Left lung (tissue), 10 donors: ENCODE measurements around the gene PKD1. TPM values are rescaled to one million over a fixed set of nuclear protein-coding genes. Genes with fewer than 3 reads are reported as not detected.
A peak's percentile ranks its signal among the peaks of the same experiment; 100 is the strongest.
"Not testable (repeated sequence)": the region's sequence is repeated elsewhere in the genome, so short reads cannot be mapped to it uniquely, and the experiment has no call there.

Experiments used
- ATAC-seq: fragments of 200-7000 bp; cut with Tn5 transposase; one replicate; pipeline ENCODE4 v1.9.1; 2020; ENCODE audit warnings: moderate library complexity
- DNase-seq, 4 donors: peaks; one replicate each; pipeline ENCODE4 v3.0.0-alpha.2; 2013 to 2020
- H3K27ac ChIP-seq, 2 donors: fragments of 200-600 bp; sonication (generic) in 1 of 2; one replicate each; pipeline versions ENCODE4 v1.5.0 to v1.8.0; 2020 to 2021
- H3K27me3 ChIP-seq, 2 donors: fragments of 200-600 bp; sonication (generic) in 1 of 2; one replicate each; pipeline versions ENCODE4 v1.5.0 to v1.8.0; 2020 to 2021
- H3K36me3 ChIP-seq, 2 donors: fragments of 200-600 bp; sonication (generic) in 1 of 2; one replicate each; pipeline versions ENCODE4 v1.5.0 to v1.8.0; 2020 to 2021
- H3K4me1 ChIP-seq, 2 donors: fragments of 200-600 bp; one replicate each; pipeline ENCODE4 v1.8.0; 2021
- H3K4me3 ChIP-seq, 2 donors: fragments of 200-600 bp; sonication (generic) in 1 of 2; one replicate each; pipeline versions ENCODE4 v1.5.0 to v1.8.0; 2020 to 2021; ENCODE audit warnings: mild to moderate bottlenecking in 1 of 2
- H3K9me3 ChIP-seq, 2 donors: fragments of 200-600 bp; sonication (generic) in 1 of 2; one replicate each; pipeline versions ENCODE4 v1.5.0 to v1.8.0; 2020 to 2021
- intact Hi-C, 2 donors: fragments of 100-400 bp; cut with DNase I; formaldehyde crosslinking; loops; one replicate each; pipeline versions ENCODE4 v1.11.2 to v1.14.2; 2022
- polyA plus RNA-seq, 6 donors: library from polyadenylated mRNA; unstranded; fragments of 120-200 nt; gene quantifications; one replicate each; pipeline ENCODE4 v1.2.1, GENCODE V29; 2013; ENCODE audit not compliant: insufficient read length in 6 of 6
- total RNA-seq, 2 donors: library from RNA; stranded (reverse); fragmentation: NEBNext Ultra II Directional; extraction: Animal tissue kit (Norgen Biotek cat#: 25700); gene quantifications; one replicate each; pipeline ENCODE4 v1.2.1, GENCODE V29; 2021
- donor health status: DM: no; HTN: yes; CAD: no.
- donor health status: DM: no; HTN: no; CAD: no.

Gene PKD1
- total and polyA plus RNA-seq, 8 donors = 63.2 to 165 (median 101) TPM

- not testable (repeated sequence) for H3K9me3 ChIP-seq
- peak in 1 of 4 donors; percentile 53 for DNase-seq
These were observed 7.9 kb downstream of the PKD1 start for GRCh38 chr16:2127630-2128280.

GRCh38 chr16:2126928-2127556 lies 8.7 kb downstream of the PKD1 start:
- DNase-seq, H3K4me3 ChIP-seq, H3K9me3 ChIP-seq, H3K36me3 ChIP-seq, ATAC-seq, intact Hi-C loops: not testable (repeated sequence)
- H3K27ac ChIP-seq = peak overlapping the region; percentile 53 to 82
- peaks cover 0 to 10% of the 10 kb centered on the region in 2 donors for H3K27me3 ChIP-seq
- H3K4me1 ChIP-seq = peaks cover 24 to 44% of the 10 kb centered on the region in 2 donors

More at GRCh38 chr16:2127630-2128280, 7.9 kb downstream of the PKD1 start:
- Histone ChIP-seq H3K27me3 (peaks cover 0 to 10% of the 10 kb centered on the region in 2 donors), H3K4me1 (peaks cover 24 to 44% of the 10 kb centered on the region in 2 donors), H3K27ac (peak overlapping the region; percentile 53 to 82)
- H3K36me3 ChIP-seq, H3K4me3 ChIP-seq, intact Hi-C loops: not testable (repeated sequence)
- peak; percentile 15 for ATAC-seq

DNA sequence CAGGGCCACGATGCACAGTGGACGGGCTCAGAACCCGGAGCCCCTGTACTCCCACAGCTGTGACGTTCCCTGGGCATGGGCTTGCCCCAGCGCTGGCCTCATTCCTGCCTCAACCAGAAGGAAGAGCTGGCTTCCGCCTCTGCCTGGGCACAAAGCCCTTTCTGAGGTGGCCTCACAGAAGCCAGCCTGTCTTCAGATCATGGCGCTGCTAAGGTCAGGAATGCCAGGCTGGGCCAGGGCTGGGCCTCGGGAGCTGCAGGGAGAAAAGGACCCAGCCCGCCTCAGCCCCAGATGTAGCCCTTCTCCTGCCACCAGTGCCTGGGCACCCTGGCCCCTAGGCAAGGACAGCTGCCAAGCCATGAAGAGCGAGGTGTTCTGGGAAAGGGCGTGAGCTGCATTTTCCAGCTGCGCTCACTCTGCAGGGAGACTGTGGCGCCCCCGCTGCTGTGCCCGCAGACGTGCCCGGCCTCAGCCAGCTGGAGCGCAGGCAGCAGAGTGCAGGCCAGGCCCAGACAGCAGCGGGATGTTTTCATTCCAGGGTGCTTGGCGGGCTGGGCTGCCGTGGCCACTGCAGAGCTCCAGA lies 9.4 kb downstream of the PKD1 start:
- ATAC-seq, DNase-seq, H3K36me3 ChIP-seq, intact Hi-C loops, H3K9me3 ChIP-seq, H3K4me3 ChIP-seq: not testable (repeated sequence)
- Histone ChIP-seq H3K27ac (peak overlapping the region; percentile 53 to 82), H3K4me1 (peaks cover 24 to 44% of the 10 kb centered on the region in 2 donors), H3K27me3 (peaks cover 0 to 10% of the 10 kb centered on the region in 2 donors)

GRCh38 chr16:2125609-2126008 lies 10.1 kb downstream of the PKD1 start:
- H3K36me3 ChIP-seq, ATAC-seq, H3K4me3 ChIP-seq, DNase-seq, H3K9me3 ChIP-seq, intact Hi-C loops: not testable (repeated sequence)
- Histone ChIP-seq H3K27me3 (peaks cover 0 to 10% of the 10 kb centered on the region in 2 donors), H3K4me1 (peaks cover 24 to 44% of the 10 kb centered on the region in 2 donors), H3K27ac (peak overlapping the region; percentile 80 to 82)

- peaks cover 0 to 10% of the 10 kb centered on the region in 2 donors for H3K27me3 ChIP-seq
- ATAC-seq (peak; percentile 49), DNase-seq (peak in 2 of 4 donors; percentile 62 to 80)
- H3K4me3 ChIP-seq = peak overlapping the region in 1 of 2 donors; percentile 10
- H3K9me3 ChIP-seq, intact Hi-C loops, H3K36me3 ChIP-seq: not testable (repeated sequence)
- peaks cover 24 to 44% of the 10 kb centered on the region in 2 donors for H3K4me1 ChIP-seq
- H3K27ac ChIP-seq = peak overlapping the region; percentile 80 to 82
These were observed 10.8 kb downstream of the PKD1 start for GRCh38 chr16:2124694-2125444.

GRCh38 chr16:2124377-2124693 lies 11.4 kb downstream of the PKD1 start:
- intact Hi-C loops, ATAC-seq: not testable (repeated sequence)

GRCh38 chr16:2123706-2124376 lies 11.9 kb downstream of the PKD1 start:
- peak; percentile 2 for ATAC-seq
- intact Hi-C loops, H3K36me3 ChIP-seq, DNase-seq, H3K9me3 ChIP-seq, H3K4me3 ChIP-seq: not testable (repeated sequence)
- Histone ChIP-seq H3K4me1 (peaks cover 24 to 42% of the 10 kb centered on the region in 2 donors), H3K27me3 (peaks cover 0 to 10% of the 10 kb centered on the region in 2 donors), H3K27ac (peak overlapping the region; percentile 80 to 82)

More at GRCh38 chr16:2124377-2124693, 11.4 kb downstream of the PKD1 start:
- peaks cover 0 to 10% of the 10 kb centered on the region in 2 donors for H3K27me3 ChIP-seq
- not testable (repeated sequence) for DNase-seq, H3K36me3 ChIP-seq, H3K9me3 ChIP-seq
- H3K4me3 ChIP-seq = peak overlapping the region in 1 of 2 donors; percentile 10
- peak overlapping the region; percentile 80 to 82 for H3K27ac ChIP-seq
- peaks cover 24 to 44% of the 10 kb centered on the region in 2 donors for H3K4me1 ChIP-seq

GRCh38 chr16:2122934-2123683 lies 12.6 kb downstream of the PKD1 start:
- H3K9me3 ChIP-seq, intact Hi-C loops, H3K27ac ChIP-seq, DNase-seq, H3K36me3 ChIP-seq, ATAC-seq, H3K4me3 ChIP-seq: not testable (repeated sequence)
- Histone ChIP-seq H3K27me3 (peaks cover 0 to 10% of the 10 kb centered on the region in 2 donors), H3K4me1 (peaks cover 24 to 35% of the 10 kb centered on the region in 2 donors)
